Measurements from ENCODE around the gene HCN3.

Gene HCN3

DNA sequence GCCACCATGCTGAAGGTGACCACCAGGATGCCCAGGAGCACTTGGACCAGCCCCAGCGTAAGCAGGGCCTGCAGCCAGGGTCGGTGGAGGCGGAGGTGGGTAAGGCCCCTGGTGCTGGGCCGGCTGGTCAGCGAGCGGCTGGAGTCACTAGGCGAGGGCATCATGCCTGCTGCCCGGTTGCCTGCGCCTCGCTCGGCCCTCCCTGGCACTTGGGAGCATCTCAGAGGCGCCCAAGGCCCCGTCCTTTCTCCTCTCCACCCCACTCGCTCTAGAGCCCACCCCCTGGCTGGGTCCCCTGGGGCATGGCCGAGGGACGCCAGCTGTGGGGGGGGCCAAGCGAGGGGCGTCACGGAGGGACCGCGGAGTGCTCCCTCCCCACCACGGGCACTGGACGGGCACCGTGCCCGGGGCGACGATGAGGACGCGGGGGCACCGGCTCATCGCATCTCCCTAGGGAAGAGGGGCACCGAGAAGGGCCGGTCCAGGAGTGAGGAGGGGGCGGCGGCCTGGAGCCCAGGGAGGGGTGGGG, 22.5 kb upstream of the HCN3 start:
- DNase-seq, result no peak

DNA sequence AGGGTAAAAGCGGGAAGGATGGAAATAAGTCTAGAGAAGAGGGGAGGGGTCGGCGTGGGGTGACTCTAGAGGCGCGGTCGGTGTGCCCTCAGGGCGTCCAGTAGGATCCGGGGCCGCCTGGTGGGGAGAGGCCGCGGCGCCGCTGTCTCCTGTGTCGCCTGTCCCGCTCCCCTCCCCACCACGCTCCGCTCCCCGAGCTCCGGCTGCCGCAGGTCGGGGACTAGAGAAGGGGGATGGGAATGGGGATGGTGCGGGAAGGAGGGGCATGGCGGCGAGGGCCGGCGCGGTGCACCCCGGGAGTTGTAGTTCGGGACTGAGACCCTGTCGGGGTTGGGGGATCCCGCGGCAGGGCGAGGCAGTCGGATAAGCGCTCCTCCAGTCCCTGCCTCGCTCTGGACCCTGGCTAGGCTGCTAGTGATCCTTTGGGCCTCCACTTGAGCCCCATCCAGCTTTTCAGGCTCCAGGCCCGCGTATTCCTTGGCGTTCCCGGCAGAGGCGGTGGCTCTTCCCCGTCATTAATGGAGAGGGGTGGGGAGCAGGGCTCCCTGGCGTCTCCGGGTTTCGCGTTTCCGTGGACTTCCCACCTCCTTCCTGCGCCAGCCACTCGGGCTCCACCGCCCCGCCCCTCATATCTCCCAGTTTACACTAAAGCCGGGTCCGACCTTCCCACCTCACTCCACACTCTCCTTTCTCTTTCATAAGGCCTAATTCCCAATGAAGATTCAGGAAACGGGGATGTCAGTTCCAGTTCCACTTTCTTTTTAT, 21.8 kb upstream of the HCN3 start, which contains the start of gene ENTREP3:
Gene ENTREP3, minus strand, starts transcription at position 241 of the 765 bp plus-strand sequence. CDS start 606 bp downstream, outside the sequence.
- peak; percentile 85 for DNase-seq

DNA sequence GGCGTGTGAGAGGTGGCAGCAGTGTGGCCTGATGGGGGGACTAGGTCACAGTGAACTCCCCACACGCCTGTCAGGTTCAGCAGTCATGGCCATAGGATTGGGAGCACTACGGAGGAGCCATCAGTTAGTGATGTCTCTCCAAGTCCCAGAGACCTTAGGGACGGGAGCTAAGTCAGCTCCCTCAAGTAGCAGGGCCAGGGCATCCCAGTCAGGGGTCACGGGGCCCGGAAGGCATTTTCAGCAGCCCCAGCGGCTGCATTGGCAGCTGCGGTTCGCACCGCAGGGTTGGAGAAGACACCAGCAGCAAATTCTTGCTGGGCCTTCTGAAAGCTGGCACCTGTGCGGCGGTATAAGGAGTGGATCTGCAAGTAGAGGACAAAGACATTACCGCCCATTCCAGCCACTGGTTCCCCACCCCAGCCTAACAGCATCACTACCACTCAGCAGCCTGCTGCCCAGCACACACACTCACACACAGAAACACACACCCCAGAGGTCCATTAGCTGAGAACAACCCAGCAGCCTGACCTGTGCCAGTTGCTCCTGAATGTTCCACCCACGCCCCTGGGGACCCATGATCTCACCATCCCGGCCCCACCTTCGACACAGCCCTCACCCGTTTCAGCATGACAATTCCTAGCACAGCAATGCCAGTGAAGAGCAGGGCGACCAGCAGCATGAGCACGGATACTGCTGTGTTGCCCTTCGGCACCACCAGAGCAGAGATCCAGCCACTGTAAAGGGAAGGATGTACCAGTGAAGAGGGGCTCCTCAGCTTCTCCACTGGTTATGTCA, 21.0 kb upstream of the HCN3 start:
- no peak for DNase-seq

DNA sequence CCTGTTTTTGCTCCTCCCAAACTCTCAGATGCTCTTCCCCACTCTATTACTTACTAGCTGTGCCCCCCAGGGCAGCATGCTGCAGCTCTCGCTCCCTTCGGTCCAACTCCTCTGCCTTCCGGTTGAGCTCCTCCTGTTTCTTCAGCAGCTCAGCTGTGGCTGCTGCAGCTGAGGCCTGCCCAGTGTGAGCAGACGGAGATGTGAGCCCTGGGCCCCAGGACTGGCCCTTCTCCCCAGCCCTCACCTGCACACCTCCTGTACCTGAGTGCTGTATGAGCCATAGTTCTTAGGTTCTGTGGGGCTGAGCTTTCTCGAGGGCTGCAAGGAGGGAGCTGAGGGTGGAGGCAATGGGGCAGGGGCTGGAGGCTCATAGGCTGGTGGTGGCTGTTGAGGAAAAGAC, 17.0 kb upstream of the HCN3 start:
- no peak for DNase-seq

DNA sequence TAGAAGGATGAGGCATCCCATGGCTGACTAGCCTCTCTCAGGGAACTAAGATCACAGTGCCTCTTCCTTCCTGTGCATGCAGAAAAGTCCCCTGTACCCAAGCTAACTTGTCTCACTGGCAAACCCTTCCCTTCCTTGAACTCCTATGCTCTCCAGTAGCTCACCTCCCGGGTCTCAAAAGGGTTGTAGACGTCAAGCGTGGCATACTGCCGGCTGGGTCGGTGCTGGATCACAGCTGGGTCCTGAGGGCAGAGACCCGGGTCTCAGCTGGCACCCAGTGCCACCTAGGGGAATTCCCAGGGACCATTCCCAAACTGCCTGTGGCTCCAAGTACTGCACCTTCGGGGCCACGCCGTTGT, 15.8 kb upstream of the HCN3 start:
- no peak for DNase-seq

DNA sequence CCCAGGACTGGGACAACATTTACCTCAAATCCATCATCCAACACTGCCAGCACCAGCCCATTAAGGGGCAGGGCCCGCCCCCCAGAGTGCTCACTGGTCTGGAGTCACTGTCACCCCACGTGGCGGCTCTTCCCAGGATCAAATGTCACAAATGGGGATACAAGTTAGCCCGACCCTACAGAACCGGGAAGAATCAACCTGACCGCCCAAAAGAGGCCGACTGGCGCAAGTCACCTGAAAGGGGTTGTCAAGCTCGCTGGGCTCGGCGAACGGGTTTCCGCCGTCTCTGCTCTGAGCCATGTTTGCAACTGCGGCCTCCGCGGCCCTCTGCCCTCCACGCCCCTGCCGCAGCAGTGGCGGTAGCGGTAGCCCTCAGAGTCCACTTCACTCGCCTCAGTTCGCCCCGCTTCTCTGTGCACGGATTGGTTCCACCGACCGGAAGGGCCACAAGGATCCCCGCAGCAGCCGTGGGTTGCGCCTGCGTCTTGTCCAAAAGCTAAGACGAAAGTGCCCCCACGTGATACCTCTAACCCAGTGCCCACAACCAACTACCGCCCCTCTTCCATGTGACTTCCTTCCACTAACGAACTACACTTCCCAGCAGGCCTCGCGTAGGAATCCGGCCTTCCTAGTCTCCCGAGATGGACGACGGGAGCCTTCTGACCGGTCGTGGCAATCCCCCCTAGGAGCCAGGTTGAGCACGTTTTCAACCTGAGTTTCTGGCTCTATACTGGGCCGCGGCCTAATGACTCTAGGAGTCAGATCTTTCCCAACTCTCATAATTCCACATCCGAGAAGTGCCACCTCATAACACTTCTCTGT, 15.2 kb upstream of the HCN3 start, which contains the start of gene SCAMP3:
Gene SCAMP3, minus strand, starts transcription at position 509 of the 822 bp plus-strand sequence. Its CDS starts 209 bp downstream, at position 300.
- peak; percentile 98 for DNase-seq

DNA sequence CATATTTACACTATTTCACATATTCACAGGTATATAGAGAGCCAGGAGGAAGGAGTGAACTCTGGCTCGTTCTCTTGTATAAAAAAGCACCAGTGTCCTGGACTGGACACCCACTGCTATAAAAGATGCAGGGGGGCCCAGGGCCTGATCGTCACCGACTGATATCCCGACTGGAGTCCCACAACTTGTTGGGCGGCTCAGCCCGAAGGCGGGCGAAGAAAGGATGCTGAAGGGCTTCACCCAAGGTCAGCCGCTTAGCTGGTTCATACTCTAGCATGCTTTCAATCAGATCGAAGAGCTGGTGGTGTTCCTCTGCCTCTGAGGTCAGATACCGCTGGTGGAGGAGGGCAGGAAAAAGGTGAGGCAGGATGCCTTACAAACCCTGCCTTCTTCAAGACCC, 14.2 kb upstream of the HCN3 start:
- DNase-seq, result no peak

DNA sequence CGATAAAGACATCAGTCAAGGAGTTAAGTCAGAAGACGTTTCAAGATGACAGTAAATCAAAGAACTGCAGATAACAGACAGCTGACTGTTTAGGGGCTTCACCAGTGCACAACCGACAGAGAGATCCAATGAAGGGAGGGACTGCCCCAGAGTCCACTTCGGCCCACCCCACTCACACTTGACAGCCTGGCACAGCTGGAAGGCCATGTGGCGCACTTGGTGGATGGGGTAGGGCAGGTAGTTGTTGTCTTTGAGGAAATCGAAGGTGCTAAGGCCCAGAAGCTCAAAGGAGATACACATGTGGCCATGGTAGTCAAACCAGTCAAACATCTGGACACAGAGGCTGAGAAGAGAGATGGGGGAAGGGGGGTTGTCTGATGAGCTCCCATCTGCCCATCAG, 10.7 kb upstream of the HCN3 start:
- no peak for DNase-seq

DNA sequence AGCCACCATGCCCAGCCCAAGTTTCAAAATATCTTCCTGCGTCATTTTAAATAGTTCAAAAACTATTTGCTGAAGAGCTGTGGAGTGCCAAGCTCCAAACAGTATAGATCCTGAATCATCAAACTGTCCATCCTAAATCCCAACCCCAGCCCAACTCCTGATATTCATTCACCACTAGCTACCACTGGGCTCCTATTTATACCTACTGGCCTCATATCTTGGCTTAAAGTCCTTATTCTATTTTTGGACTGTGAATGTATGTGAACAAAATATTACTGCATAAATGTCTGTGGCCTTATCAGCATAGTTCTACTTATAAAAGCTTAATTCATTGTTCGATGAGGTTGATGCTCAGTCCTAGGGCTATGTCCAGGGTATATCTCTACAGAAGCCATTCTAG, 9.9 kb upstream of the HCN3 start:
- DNase-seq, result no peak

DNA sequence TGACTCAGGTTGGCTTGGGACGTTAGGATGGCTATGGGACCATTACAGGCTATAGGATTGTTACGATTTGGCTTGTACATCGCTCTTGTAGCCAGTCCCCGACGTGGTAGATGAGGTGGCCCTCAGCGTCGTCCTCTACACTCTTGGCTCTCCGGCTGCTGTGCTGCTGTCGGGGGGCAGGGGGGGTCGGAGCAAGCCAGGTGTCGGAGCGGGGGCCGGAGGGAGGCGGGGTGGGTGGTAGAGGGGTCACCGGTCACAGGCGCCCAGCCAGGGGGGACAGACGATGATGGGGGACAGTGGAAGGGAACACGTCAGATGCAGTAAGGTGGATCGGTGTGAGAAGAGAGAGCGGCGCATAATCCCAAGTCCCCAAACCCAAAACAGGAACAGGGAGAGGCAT, 8.6 kb upstream of the HCN3 start:
- DNase-seq, result no peak

DNA sequence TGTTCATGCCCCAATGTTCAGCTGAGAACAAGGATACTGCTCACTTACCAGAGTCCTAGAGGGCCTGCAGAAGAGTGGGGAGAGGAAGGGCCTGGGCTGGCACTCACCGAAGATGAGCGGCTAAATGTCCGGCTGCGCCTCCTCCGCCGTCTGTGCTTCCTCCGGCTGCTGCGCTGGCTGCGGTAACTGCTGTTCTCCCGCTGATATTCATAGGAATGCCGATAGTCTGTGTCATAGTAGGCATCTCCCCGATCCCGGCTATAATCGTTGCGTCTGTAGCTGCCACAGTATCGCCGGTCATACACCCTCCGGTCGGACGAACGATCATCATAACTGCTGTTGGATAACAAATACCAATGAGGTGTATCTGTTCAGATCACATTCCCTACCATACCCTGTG, 7.9 kb upstream of the HCN3 start:
- no peak for DNase-seq

DNA sequence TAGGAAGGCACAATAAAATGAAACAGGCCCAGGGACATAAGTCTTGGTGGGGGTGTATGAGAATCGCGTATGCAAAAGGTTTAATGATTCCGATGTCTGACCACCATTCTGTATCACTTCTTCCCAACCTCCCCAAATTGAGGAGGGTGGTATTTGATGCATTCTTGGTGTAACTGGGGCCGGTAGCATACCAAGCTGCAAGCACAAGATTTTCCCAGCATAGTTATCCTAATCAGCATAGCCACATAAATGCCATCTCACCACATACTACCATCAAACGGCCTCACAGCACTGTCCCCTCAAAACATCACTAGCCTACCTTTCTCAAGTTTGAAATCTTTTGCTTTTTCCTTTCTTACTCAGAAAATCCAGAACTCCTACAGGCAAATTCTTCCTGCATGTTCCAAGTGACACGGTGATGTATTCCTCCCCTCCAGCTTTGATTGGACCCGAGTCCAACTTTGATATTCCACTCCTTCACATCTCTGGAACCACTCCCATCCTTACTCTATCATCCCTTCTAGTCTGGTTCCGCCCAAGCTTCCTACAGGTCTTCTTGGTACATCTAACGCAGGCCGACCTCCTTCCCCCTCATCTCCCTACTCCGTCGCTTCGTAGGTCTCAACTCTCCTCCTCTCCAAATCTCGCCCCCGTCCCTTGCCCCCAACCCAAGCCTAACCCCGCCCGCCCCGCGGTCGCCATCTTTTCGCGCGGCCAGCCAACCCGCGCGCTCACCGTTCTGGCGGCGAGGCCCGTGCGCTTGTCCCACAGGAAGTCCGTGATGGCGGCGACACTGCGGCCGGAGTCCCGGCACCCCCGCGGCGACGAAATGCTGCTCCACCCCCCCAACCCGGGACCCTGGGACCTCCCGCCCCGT, 4.6 kb upstream of the HCN3 start:
- peak; percentile 85 for DNase-seq

DNA sequence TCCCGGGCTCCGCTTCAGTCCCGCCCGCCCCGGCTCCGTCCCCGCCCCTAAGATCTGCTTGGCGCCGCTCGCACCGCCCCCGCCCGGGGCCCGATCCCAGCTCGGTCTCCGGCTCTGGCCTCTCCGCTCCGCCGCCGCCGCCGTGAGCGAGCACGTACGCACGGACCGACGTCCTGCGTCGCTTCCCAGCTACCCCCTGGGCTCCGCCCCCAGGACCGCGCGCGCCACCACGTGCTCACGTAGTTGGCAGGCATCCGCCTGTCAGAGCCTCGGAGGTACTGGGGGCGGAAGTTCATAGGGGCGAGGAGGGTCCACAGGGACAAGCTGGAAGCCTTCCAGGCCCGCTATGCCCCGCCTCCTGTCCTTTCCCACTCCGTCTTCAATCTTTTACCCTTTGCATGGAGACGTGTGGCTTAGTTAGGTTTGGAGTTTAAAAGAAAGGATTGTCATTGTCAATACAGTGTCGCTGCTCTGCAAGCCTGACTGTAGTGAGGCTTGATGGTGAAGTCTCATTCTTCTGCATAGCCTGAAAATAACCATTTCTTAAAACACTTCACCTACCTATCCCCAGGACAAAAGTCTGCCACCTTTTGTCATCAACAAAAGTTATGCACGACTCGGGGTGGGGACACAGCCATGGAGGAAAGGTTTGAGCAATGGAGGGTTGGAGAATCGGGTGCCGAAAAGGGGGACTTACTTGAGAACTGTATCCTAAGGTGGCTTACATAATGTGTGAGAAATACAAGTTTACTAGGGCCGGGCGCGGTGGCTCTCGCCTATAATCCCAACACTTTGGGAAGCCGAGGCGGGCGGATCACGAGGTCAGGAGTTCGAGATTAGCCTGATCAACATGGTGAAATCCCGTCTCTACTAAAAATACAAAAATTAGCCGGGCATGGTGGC, 3.7 kb upstream of the HCN3 start, which contains the start of gene CLK2:
Gene CLK2, minus strand, starts transcription at position 162 of the 903 bp plus-strand sequence. CDS start 2,527 bp downstream, outside the sequence.
- peak; percentile 95 for DNase-seq

DNA sequence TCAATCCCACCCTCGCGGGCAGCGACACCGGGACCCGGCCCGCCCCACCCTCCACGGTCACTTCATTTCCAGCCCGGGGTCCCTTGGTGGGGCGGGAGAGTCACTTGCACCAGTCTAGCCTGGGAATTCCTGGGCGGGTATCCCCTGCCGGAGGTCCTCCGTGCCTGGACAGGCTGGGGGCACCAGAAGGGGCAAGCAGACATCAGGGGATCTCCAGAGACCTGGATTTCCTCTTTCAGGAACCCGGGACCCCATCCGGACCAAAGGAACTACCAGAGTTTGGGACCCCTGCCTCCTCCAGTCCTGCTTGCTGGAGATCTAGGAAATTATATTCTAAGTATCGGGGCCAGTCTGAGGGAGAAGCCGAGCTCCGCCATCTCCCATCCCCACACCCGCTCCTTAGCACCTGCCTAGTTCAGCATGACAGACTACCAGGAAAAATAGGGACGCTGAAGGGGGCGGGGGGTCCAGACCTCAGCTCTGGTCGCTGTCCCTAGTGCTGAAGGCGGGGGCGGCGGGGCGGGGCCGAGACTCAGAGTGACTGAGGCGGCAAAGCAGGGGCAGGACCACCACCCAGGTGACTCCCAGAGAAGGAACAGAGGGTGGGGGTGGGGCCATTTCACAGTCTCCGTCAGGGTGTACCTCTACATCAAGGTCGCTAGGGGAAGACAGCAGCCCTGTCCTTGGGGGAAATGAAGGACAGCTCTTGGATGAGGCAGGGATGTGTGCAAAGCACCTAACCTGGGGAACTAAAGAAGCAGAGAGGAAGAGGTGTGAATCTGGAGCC, 832 bp downstream of the HCN3 start:
- peak; percentile 61 for DNase-seq

DNA sequence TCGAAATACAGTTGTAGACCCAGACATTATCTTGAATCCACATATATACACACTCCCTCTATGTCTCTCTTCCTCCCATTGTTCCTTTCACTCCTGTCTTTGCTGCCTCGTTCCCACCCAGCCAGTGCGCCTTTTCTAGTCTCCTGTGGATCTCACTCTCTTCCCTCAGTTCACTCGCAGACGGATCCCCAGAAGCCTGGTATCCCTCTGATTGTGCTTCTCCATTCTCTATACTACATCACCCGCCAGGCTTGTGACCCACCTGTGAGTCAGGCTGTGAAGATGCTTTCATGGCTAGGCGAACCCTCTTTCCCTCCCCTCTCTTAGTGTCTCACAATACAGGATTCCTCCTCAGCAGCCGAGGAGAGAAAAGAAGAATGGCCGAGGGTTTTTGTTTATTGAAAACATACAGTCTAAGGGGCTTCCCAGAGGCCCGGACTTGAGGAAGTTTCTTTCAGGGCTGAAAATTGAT, 1.5 kb downstream of the HCN3 start:
- DNase-seq, result no peak

DNA sequence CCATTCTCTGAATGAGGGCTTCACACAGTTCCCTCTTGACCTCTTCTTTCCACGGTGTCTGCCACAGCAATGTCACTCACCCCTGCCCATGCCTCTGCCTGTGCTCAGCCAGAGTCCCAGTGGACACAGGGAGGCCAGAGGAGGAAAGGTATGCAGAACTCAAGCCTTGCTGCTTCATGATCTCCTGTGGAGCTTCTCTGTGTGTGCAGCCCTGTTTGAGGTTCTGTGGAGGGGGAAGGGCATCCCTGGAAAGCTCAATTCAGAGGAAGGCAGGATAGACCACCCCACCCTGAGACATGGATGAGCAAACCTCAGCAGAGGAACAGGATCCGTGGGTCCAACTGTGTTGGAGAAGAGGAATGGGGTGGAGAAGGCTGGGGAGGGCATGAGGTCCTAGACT, 2.0 kb downstream of the HCN3 start:
- no peak for DNase-seq

DNA sequence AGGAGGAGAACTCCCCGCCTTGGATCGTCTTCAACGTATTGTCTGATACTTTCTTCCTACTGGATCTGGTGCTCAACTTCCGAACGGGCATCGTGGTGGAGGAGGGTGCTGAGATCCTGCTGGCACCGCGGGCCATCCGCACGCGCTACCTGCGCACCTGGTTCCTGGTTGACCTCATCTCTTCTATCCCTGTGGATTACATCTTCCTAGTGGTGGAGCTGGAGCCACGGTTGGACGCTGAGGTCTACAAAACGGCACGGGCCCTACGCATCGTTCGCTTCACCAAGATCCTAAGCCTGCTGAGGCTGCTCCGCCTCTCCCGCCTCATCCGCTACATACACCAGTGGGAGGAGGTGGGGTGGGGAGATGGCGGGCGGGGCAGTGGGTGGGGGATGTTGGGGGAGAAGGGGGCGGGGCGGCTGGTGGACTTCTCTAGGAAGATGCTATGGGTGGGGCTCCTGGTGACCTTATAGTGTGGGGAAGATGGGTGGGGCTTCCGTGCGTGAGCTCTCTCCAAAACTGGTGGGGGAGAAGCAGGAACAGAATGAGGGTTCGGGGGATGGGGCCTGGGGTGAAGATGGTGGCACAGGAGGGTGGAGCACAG, 5.3 kb downstream of the HCN3 start:
- DNase-seq, result no peak

DNA sequence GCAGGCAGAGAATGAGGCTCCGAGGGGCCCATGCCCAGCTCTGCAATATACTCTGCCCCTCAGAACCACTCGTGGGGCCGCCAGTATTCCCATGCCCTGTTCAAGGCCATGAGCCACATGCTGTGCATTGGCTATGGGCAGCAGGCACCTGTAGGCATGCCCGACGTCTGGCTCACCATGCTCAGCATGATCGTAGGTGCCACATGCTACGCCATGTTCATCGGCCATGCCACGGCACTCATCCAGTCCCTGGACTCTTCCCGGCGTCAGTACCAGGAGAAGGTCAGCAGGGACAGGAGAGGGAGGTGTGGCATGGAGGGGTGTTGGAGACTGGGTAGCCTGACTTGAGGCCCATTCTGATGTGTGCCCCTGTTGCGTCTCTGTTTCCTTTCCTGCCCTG, 7.2 kb downstream of the HCN3 start:
- no peak for DNase-seq

DNA sequence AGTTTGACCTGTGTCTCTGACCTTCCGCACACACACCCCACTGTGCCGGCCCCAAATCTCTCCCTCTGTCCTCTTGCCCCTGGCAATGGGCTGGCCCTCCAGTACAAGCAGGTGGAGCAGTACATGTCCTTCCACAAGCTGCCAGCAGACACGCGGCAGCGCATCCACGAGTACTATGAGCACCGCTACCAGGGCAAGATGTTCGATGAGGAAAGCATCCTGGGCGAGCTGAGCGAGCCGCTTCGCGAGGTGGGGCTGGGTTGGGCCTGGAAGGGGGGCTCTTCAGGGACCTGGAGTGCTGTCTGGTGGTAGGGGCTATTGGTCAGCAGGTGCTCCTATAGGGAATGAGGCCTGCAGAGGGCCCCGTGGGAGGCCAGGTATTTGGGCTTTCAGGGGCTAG, 7.8 kb downstream of the HCN3 start:
- DNase-seq, result no peak
